Ectodermal cell (in vitro differentiated cells): ENCODE measurements around the gene CECR2.

Source experiments
- H3K27ac ChIP-seq: 2 replicates; pipeline ENCODE4 v1.7.0; 2013; ENCODE audit warnings: mild to moderate bottlenecking, low read depth, low read length; ENCODE audit not compliant: insufficient read depth, poor library complexity, severe bottlenecking
- H3K27me3 ChIP-seq: 2 replicates; pipeline ENCODE4 v1.7.0; 2013; ENCODE audit warnings: mild to moderate bottlenecking, low read length; ENCODE audit not compliant: insufficient read depth, control insufficient read depth, poor library complexity, severe bottlenecking
- H3K36me3 ChIP-seq: one replicate; pipeline ENCODE4 v1.7.0; 2013; ENCODE audit warnings: low read length; ENCODE audit not compliant: control insufficient read depth, insufficient read depth
- H3K4me1 ChIP-seq: one replicate; pipeline ENCODE4 v1.7.0; 2013; ENCODE audit warnings: low read length; ENCODE audit not compliant: control insufficient read depth, insufficient read depth
- H3K4me3 ChIP-seq: 2 replicates; pipeline ENCODE4 v1.7.0; 2013; ENCODE audit warnings: low read depth, low read length, control low read depth; ENCODE audit not compliant: insufficient read depth
- H3K9me3 ChIP-seq: 2 replicates; pipeline ENCODE4 v1.7.0; 2013; ENCODE audit warnings: mild to moderate bottlenecking, low read length, moderate library complexity; ENCODE audit not compliant: control insufficient read depth
- WGBS, 2 experiments: methylation state at CpG; one replicate each; pipeline ENCODE4 v1.1.7; 2013; ENCODE audit warnings: missing lambda C conversion rate in 2 of 2; 5-methylcytosine and 5-hydroxymethylcytosine counted together

Gene CECR2

DNA sequence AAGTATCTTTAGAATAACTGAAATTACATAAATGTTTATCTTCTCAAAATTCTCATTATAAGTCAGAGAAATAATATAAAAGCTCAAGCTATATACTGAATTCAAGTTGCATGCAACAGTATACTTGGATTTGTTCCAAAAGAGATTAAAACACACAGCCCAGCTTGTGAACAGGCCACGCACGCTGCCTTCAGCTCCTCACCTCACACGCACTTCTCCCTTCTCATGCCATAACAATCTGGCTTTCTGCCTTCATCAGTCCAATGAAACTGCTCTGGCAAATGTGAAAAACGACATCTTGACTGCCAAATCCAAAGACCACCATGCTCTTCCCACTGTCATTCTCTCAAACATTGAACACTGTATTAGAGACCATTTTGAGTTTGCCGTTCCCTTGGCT is 237.2 kb downstream of the CECR2 start:
- peaks cover 8% of the 10 kb centered on the region for H3K36me3 ChIP-seq
- 93 to 94% methylated on average over 5 of the region's 5 CpGs for WGBS, 2 experiments

More for the DNA sequence above, 237.2 kb downstream of the CECR2 start:
- H3K27ac ChIP-seq: no peak overlapping the region
- H3K9me3 ChIP-seq: no peaks in the 10 kb centered on the region
- no peaks in the 10 kb centered on the region for H3K4me1 ChIP-seq
- no peak overlapping the region for H3K4me3 ChIP-seq
- no peaks in the 10 kb centered on the region for H3K27me3 ChIP-seq
